Astrocyte of the cerebellum (primary cell): ENCODE measurements around the gene RFX4.

Experiments
- DNase-seq: peaks from one replicate; pipeline ENCODE4 v3.0.0-alpha.2; 2011; ENCODE audit warnings: low read depth
- H3K4me3 ChIP-seq: 2 replicates; pipeline ENCODE4 v1.5.1; 2011; ENCODE audit warnings: mild to moderate bottlenecking, low read depth, low read length, moderate library complexity
- in situ Hi-C: cut with HindIII; loops from 2 replicates; pipeline ENCODE4 v1.10.0; 2017; ENCODE audit warnings: low sequenced_read_pairs
- TF ChIP-seq, protein P1 (sequence below): IDR thresholded peaks from 2 replicates; pipeline ENCODE4 v1.5.1; 2012; ENCODE audit warnings: low read length, low read depth, moderate library complexity, mild to moderate bottlenecking; ENCODE audit errors: missing control alignments

The RFX4 gene

DNA sequence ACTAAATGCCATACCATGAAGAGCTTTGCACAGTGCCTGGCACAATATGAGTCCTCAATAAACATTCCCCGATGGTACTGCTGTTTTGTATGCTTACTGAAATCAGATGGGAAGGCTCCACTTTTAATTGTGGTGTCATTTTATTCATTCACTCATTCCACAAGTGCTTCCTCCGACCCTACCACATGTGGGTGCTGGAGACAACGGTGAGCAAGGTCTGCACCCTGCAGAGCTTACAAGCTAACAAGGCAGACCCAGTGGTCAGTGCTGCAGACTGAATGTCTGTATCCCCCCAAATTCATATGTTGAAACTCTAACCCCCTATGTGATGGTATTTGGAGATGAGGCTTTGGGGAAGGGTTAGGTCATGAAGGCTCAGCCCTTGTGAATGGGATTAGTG, 48.3 kb downstream of the RFX4 start:
- no peak overlapping the region for H3K4me3 ChIP-seq
- in situ Hi-C loops, result no loop called here
- no peak for DNase-seq
- TF ChIP-seq, protein P1, sequence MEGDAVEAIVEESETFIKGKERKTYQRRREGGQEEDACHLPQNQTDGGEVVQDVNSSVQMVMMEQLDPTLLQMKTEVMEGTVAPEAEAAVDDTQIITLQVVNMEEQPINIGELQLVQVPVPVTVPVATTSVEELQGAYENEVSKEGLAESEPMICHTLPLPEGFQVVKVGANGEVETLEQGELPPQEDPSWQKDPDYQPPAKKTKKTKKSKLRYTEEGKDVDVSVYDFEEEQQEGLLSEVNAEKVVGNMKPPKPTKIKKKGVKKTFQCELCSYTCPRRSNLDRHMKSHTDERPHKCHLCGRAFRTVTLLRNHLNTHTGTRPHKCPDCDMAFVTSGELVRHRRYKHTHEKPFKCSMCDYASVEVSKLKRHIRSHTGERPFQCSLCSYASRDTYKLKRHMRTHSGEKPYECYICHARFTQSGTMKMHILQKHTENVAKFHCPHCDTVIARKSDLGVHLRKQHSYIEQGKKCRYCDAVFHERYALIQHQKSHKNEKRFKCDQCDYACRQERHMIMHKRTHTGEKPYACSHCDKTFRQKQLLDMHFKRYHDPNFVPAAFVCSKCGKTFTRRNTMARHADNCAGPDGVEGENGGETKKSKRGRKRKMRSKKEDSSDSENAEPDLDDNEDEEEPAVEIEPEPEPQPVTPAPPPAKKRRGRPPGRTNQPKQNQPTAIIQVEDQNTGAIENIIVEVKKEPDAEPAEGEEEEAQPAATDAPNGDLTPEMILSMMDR, result no peak

DNA sequence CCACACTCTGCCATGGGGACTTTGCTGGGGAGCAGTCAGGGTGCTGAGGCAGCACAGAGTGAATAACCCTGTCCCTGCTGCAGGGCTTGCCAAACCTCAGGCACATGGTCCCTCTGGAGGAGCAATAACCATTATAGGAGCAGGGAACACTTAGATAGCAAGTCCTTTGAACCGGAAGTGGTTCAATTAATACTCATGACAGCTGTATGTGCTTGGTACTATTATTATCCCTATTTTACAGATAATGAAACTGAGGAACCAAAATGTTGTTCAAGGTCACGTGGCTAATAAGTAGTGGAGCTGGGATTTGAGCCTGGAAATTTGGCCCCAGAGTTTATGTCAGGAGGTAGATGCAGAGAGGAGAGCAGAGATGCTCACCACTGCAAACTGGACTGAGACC, 49.0 kb downstream of the RFX4 start:
- TF ChIP-seq, protein P1, result no peak
- no peak for DNase-seq
- in situ Hi-C loops, result no loop called here
- no peak overlapping the region for H3K4me3 ChIP-seq

DNA sequence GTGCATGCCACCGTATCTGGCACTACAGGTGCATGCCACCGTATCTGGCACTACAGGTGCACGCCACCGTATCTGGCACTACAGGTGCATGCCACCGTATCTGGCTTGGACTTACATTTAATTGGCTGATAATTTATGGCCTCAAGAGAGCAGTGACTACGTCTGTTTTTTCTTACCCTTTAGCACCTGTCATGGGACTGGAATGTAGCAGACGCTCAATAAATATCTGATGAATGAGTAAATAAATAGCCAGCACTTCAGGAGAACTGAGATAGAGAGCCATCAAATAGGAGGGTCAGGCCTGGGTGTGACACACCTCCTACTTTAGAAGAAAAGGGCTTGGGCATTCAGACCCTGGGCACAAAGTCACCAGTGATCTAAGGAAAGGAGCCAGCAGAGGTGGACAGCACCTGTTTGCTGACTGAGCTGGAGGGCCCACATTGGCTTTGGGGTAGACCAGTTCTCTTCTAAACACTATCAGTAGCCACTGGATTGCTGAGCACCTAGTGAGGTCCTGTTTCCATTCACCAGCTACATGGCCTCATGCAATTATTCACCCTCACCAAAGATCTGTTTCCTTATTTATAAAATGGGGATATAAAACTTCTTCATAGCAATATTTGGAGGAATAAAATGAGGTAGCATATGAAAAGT, 50.1 kb downstream of the RFX4 start:
- TF ChIP-seq, protein P1, result no peak
- no peak for DNase-seq
- no peak overlapping the region for H3K4me3 ChIP-seq
- in situ Hi-C loops, result no loop called here

DNA sequence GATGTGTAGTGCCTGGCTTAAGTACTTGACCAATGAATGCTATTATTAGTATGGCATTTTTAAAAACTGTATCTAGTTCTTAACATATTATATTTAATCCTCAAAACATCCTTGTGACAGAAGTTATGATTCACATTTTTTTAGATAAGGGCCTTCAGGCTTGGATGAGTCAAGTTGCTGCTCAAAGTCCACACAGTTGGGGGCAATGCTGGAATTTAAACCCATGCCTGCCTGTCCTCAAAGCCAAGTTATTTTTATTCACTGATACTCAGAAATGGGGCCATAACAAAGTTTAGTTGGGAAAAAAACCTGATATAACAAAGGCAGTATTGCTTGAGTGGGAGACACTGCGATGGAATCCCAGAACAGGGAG, 50.6 kb downstream of the RFX4 start:
- no peak overlapping the region for H3K4me3 ChIP-seq
- in situ Hi-C loops, result no loop called here
- TF ChIP-seq, protein P1, result no peak
- DNase-seq, result peak; percentile 33

DNA sequence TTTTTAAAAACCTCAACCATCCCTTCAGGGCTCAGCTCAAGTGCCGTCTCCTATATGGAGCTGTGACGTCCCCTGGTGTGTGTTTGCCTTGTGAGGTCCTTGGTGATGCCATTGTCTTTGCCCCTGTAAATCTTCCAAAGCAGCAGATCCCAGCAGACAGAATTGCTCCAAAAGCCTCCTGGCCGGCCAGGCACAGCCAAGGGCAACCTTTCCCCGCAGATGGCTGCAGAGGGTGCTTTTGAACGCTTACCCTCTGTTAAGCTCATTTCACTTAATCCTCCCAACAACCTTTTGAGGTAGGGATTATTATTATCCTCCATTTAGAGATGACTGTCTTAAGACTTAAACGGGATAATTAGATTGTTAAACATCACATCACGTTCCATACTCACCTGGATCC, 51.4 kb downstream of the RFX4 start:
- no peak overlapping the region for H3K4me3 ChIP-seq
- in situ Hi-C loops, result no loop called here
- TF ChIP-seq, protein P1, result no peak
- DNase-seq, result no peak

DNA sequence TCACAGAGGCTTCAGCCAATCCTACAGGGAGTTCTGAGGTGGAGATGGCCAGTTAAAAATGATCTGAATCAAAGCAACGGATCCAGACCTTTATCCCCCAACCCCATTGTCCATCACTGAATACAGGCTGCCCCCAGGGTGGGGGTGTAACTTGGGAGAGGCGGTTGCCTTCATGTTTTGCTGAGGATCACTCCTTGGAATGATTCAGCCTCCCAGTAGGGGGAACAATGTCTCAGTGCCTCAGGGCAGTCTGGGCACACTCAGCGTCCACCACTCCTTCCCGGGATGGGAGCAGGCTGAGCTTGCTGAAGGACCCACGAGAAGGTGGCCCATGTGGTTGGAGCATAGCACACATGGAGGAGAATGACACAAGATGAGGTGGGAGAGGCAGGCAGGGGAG, 60.2 kb downstream of the RFX4 start:
- H3K4me3 ChIP-seq, result no peak overlapping the region
- TF ChIP-seq, protein P1, result no peak
- DNase-seq, result no peak
- in situ Hi-C loops, result no loop called here
